GM12891 (cell line): ENCODE measurements around the gene MEGF10.

Source experiments
- POLR2A ChIP-seq: IDR thresholded peaks from 2 replicates; pipeline ENCODE4 v1.6.1; 2011; ENCODE audit warnings: low read depth, low read length, control low read depth
- POU2F2 ChIP-seq: IDR thresholded peaks from 2 replicates; pipeline ENCODE4 v1.6.1; 2011; ENCODE audit warnings: low read depth, mild to moderate bottlenecking, control low read depth, low read length, moderate library complexity

DNA sequence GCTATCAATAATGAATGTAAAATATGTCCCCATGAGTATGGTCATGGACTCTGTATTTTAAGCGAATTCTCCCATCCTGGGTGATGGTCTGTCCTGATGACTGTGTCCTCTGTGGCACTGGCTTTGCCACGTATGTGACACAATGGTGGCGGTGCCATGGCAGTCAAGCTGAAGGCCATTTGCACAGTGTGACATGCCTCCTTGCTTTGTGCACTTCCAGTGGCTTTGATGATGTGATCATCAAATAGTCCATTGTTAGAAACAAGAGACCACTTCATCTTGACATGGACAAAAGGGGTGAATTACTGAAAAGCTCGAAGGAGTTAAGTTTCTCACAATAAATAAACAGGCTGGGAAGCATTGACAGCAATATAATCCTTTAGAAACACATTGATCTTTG, 195.9 kb downstream of the MEGF10 start:
- TF ChIP-seq POLR2A (no peak), POU2F2 (no peak)
